Keratinocyte (primary cell): ENCODE data around the gene CATSPERZ. TPM values are rescaled to one million over a fixed set of nuclear protein-coding genes. Genes with fewer than 3 reads are reported as not detected.

ENCODE experiments used
- DNase-seq: peaks from one replicate; pipeline ENCODE4 v3.0.0-alpha.2; 2011; ENCODE audit warnings: low read depth, missing footprints, low spot score
- FAIRE-seq: peaks from 2 replicates; lab custom pipeline; 2011; peaks lifted over from hg19 to GRCh38; lab: Jason Lieb, UNC
- H2AFZ ChIP-seq: 2 replicates; pipeline ENCODE4 v1.6.0; 2012; ENCODE audit warnings: low read length, control low read depth, inconsistent platforms; ENCODE audit not compliant: control insufficient read depth
- H3K27ac ChIP-seq: 2 replicates; pipeline ENCODE4 v1.5.1; 2011; ENCODE audit warnings: low read length; ENCODE audit not compliant: control insufficient read depth, insufficient read depth
- H3K27me3 ChIP-seq: 3 replicates; pipeline ENCODE4 v1.6.0; 2011; ENCODE audit warnings: low read length; ENCODE audit not compliant: control insufficient read depth, insufficient read depth; ENCODE audit errors: extremely low read depth
- H3K36me3 ChIP-seq, 2 experiments: 2 replicates in 1 of 2; 3 replicates in 1 of 2; pipeline ENCODE4 v1.5.1; 2011; ENCODE audit warnings: low read length in 2 of 2, mild to moderate bottlenecking in 1 of 2; ENCODE audit not compliant: control insufficient read depth in 2 of 2, insufficient read depth in 2 of 2; ENCODE audit errors: extremely low read depth in 1 of 2
- H3K4me1 ChIP-seq: 3 replicates; pipeline ENCODE4 v1.5.1; 2011; ENCODE audit warnings: low read length; ENCODE audit not compliant: control insufficient read depth, insufficient read depth; ENCODE audit errors: extremely low read depth
- H3K4me2 ChIP-seq: 3 replicates; pipeline ENCODE4 v1.6.0; 2011; ENCODE audit warnings: low read depth, low read length; ENCODE audit not compliant: control insufficient read depth, insufficient read depth; ENCODE audit errors: extremely low read depth
- H3K4me3 ChIP-seq, 3 experiments: fragments of 200-600 bp in 1 of 3; sonication (generic) in 1 of 3; 2 replicates in 2 of 3; 3 replicates in 1 of 3; pipeline ENCODE4 v1.5.1; 2011 to 2016; ENCODE audit warnings: low read length in 3 of 3, mild to moderate bottlenecking in 3 of 3, control low read depth in 2 of 3, inconsistent platforms in 1 of 3, low read depth in 1 of 3, mixed read lengths in 1 of 3, mixed run types in 1 of 3, moderate library complexity in 1 of 3; ENCODE audit not compliant: control insufficient read depth in 2 of 3, insufficient read depth in 2 of 3; ENCODE audit errors: extremely low read depth in 1 of 3
- H3K79me2 ChIP-seq: 2 replicates; pipeline ENCODE4 v1.6.0; 2012; ENCODE audit warnings: low read length; ENCODE audit not compliant: control insufficient read depth, insufficient read depth
- H3K9ac ChIP-seq: 3 replicates; pipeline ENCODE4 v1.6.0; 2011; ENCODE audit warnings: low read length; ENCODE audit not compliant: control insufficient read depth, insufficient read depth; ENCODE audit errors: extremely low read depth
- H3K9me1 ChIP-seq: 3 replicates; pipeline ENCODE4 v1.6.0; 2011; ENCODE audit warnings: low read length; ENCODE audit not compliant: control insufficient read depth, insufficient read depth; ENCODE audit errors: extremely low read depth
- H3K9me3 ChIP-seq: 2 replicates; pipeline ENCODE4 v1.5.1; 2012; ENCODE audit warnings: low read depth, low read length; ENCODE audit not compliant: control insufficient read depth
- H4K20me1 ChIP-seq: 3 replicates; pipeline ENCODE4 v1.6.0; 2011; ENCODE audit warnings: low read length; ENCODE audit not compliant: control insufficient read depth, insufficient read depth; ENCODE audit errors: extremely low read depth
- CTCF ChIP-seq, 3 experiments: IDR thresholded peaks in 1 of 3; conservative IDR thresholded peaks in 1 of 3; optimal IDR thresholded peaks in 1 of 3; 2 replicates in 2 of 3; 3 replicates in 1 of 3; pipeline versions ENCODE3 to v1.5.1; 2011; ENCODE audit warnings: low read length in 3 of 3, mild to moderate bottlenecking in 3 of 3, moderate library complexity in 2 of 3, control low read depth in 1 of 3, inconsistent platforms in 1 of 3; ENCODE audit not compliant: insufficient read depth in 2 of 3; ENCODE audit errors: extremely low read depth in 1 of 3
- EZH2 ChIP-seq: IDR thresholded peaks from one replicate; pipeline ENCODE4 v1.6.1; 2012; ENCODE audit warnings: inconsistent platforms, mild to moderate bottlenecking, low read length, moderate library complexity
- dilution Hi-C: fragments of 300-500 bp; cut with MboI; formaldehyde crosslinking; loops from one replicate; pipeline ENCODE4 v1.7.0; 2020; ENCODE audit warnings: low sequenced_read_pairs; ENCODE audit not compliant: extremely low pct_ligation_motif_present
- polyA plus RNA-seq, 5 experiments: library from polyadenylated mRNA; depleted of rRNA in 3 of 5; stranded (reverse) in 3 of 5; stranded (forward) in 1 of 5; unstranded in 1 of 5; fragments of >200 nt; gene quantifications; 1 replicate in 1 of 5; 2 replicates in 3 of 5; 3 replicates in 1 of 5; pipeline versions ENCODE4 v1.2.1 to v1.2.3, GENCODE V29; 2011 to 2012; ENCODE audit warnings: missing spikeins in 2 of 5, low read depth in 1 of 5, low replicate concordance in 1 of 5

CATSPERZ gene
- polyA plus RNA-seq, 1 donor (not counting 4 experiments of a cell fraction or from before 2014, with no cell fraction given) = 0.29 TPM

- Histone ChIP-seq H3K36me3 (peaks cover 19 to 21% of the 10 kb centered on the region in 2 experiments), H3K4me2 (peak overlapping the region; percentile 35), H2AFZ (no peak overlapping the region), H3K79me2 (peaks cover 21% of the 10 kb centered on the region), H3K4me3 (peak overlapping the region in 1 of 3 experiments; percentile 4), H3K9ac (peak overlapping the region; percentile 69), H3K4me1 (peaks cover 62% of the 10 kb centered on the region), H3K9me3 (no peaks in the 10 kb centered on the region), H4K20me1 (no peaks in the 10 kb centered on the region), H3K27ac (peak overlapping the region; percentile 85), H3K9me1 (peaks cover 2% of the 10 kb centered on the region), H3K27me3 (no peaks in the 10 kb centered on the region)
- TF ChIP-seq CTCF (optimal IDR thresholded peaks at IDR 0.05 in 1 of 3, IDR thresholded peaks at IDR 0.05 in 1 of 3, conservative IDR thresholded peaks at IDR 0.05 in 1 of 3; ENCODE audit: extremely low read depth in 1 of 3, insufficient read depth in 2 of 3, low read length in 3 of 3) = no peak
- TF ChIP-seq EZH2 = no peak
- DNase-seq = no peak
- FAIRE-seq = peak; percentile 94
- dilution Hi-C loops = no loop called here
These were observed 21.4 kb downstream of the CATSPERZ start for GRCh38 chr11:64321533-64321932.

- H4K20me1 ChIP-seq = no peaks in the 10 kb centered on the region
These were observed 22.7 kb downstream of the CATSPERZ start for GRCh38 chr11:64322925-64323260.

More at GRCh38 chr11:64322925-64323260, 22.7 kb downstream of the CATSPERZ start:
- Histone ChIP-seq H2AFZ (no peak overlapping the region), H3K4me2 (no peak overlapping the region), H3K36me3 (peaks cover 19 to 21% of the 10 kb centered on the region in 2 experiments), H3K27me3 (no peaks in the 10 kb centered on the region), H3K79me2 (peaks cover 21% of the 10 kb centered on the region), H3K9me3 (no peaks in the 10 kb centered on the region), H3K4me3 (no peak overlapping the region), H3K9me1 (peaks cover 2% of the 10 kb centered on the region), H3K4me1 (peaks cover 62% of the 10 kb centered on the region), H3K9ac (no peak overlapping the region), H3K27ac (no peak overlapping the region)
- dilution Hi-C loops = no loop called here
- FAIRE-seq (no peak), DNase-seq (no peak)
- TF ChIP-seq CTCF (optimal IDR thresholded peaks at IDR 0.05 in 1 of 3, IDR thresholded peaks at IDR 0.05 in 1 of 3, conservative IDR thresholded peaks at IDR 0.05 in 1 of 3; ENCODE audit: extremely low read depth in 1 of 3, insufficient read depth in 2 of 3, low read length in 3 of 3) = no peak
- TF ChIP-seq EZH2 = no peak
